ENCODE measurements around the gene MFGE8.

MFGE8 gene

DNA sequence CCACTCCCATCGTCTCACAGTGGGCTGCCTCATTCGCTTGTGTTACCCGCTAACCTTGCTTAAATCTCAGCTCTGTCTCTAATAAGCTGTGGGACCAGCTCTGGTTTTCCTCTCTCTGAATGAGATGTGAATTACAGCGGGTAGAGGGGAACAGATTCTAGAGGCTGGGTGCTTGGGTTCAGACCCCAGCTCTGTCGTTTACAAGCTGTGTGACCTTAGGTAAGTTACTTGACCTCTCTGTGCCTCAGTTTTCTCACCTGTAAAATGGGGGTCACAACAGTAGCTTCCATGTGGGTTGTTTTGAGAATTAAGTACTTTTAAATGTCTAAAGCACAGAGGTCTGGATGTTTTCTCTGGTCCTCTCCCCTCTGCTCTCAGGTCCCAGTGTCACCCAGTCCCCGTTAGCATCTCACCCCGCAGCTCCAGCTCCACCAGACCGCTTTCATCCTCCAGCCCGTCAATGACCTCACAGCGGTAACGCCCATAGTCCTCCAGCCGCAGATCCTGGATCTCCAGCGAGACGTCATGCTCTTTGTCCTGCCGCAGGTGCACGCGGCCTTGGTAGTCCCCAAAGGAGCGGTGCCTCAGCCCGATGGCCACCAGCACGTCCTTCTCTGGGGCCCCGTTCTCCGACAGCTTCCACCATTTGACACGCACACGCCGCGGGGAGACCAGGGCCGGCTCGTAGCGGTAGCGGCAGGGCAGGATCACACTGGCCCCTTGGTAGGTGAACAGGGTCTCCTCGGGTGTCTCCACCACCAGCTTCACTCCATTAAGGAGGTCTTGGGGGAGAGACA lies 32.0 kb downstream of the MFGE8 start:
- Histone ChIP-seq H3K36me3 (ENCODE audit: insufficient read depth) (no peaks in the 10 kb centered on the region), H3K4me3 (IDR thresholded peaks at IDR 0.05; ENCODE audit: insufficient read depth, low read depth, low read length) (no peak overlapping the region), H3K4me1 (ENCODE audit: low read depth, poor library complexity, severe bottlenecking) (no peaks in the 10 kb centered on the region), H3K27me3 (ENCODE audit: insufficient read depth, low read depth) (no peaks in the 10 kb centered on the region), H3K4me2 (no peak overlapping the region), H4K20me1 (ENCODE audit: insufficient read depth) (no peaks in the 10 kb centered on the region), H2AFZ (ENCODE audit: low read depth) (no peak overlapping the region), H3K27ac (no peak overlapping the region), H3K9ac (no peak overlapping the region), H3K79me2 (ENCODE audit: insufficient read depth, low read depth) (no peaks in the 10 kb centered on the region)
- TF ChIP-seq CTCF (conservative IDR thresholded peaks at IDR 0.05; ENCODE audit: low read depth, low read length): no peak

DNA sequence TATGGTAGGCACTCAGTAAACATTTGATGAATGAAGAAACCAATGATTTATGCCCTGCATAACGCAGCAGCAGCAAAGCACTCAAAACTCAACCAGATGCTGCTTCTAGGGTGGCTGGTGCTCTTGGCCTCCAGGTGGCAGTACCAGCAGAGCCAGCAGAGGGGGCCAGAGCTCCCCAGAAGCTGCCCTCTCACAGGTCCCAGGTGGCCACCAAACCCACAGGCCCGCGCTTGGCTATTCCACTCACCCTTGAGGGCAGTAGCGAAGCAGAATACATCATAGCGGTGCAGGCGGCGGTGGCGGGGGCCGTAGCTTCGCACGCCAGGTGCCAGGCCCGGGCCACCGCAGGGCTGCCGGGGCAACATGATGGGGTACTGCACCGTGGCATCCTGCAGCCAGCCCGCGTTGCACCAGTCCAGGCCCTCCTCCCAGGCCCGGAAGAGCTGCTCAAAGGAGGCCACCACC lies 34.4 kb downstream of the MFGE8 start:
- no peaks in the 10 kb centered on the region for H3K27me3 ChIP-seq (ENCODE audit: insufficient read depth, low read depth)
- TF ChIP-seq CTCF (conservative IDR thresholded peaks at IDR 0.05; ENCODE audit: low read depth, low read length): peak; percentile 85
- no peak overlapping the region for H3K4me3 ChIP-seq (IDR thresholded peaks at IDR 0.05; ENCODE audit: insufficient read depth, low read depth, low read length)
- H3K4me2 ChIP-seq: no peak overlapping the region
- H3K79me2 ChIP-seq (ENCODE audit: insufficient read depth, low read depth): no peaks in the 10 kb centered on the region
- no peaks in the 10 kb centered on the region for H4K20me1 ChIP-seq (ENCODE audit: insufficient read depth)
- H3K36me3 ChIP-seq (ENCODE audit: insufficient read depth): no peaks in the 10 kb centered on the region
- no peaks in the 10 kb centered on the region for H3K4me1 ChIP-seq (ENCODE audit: low read depth, poor library complexity, severe bottlenecking)
- no peak overlapping the region for H2AFZ ChIP-seq (ENCODE audit: low read depth)
- H3K9ac ChIP-seq: no peak overlapping the region
- H3K27ac ChIP-seq: no peak overlapping the region

DNA sequence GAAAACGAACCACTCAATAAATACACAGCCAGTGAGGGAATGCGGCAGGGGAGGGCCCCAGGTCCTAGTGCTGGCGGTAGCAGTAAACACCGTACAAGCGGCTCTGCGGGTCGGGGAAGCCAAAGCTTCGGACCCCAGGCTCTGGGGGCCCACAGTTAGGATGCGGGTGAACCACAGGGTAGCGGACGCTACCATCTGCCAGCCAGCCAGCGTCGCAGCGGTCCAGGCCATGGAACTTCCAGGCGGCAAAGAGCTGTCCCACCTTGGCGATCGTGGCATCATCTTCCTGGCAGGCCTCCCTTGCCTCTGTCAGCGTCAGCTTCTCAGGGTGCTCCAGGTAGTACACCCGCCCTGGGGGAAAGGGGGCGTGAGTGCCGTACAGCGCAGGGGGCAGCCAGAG lies 35.3 kb downstream of the MFGE8 start:
- Histone ChIP-seq H3K79me2 (ENCODE audit: insufficient read depth, low read depth) (no peaks in the 10 kb centered on the region), H3K9ac (no peak overlapping the region), H3K4me3 (IDR thresholded peaks at IDR 0.05; ENCODE audit: insufficient read depth, low read depth, low read length) (no peak overlapping the region), H3K27me3 (ENCODE audit: insufficient read depth, low read depth) (no peaks in the 10 kb centered on the region), H3K4me1 (ENCODE audit: low read depth, poor library complexity, severe bottlenecking) (no peaks in the 10 kb centered on the region), H2AFZ (ENCODE audit: low read depth) (no peak overlapping the region), H3K36me3 (ENCODE audit: insufficient read depth) (no peaks in the 10 kb centered on the region), H4K20me1 (ENCODE audit: insufficient read depth) (no peaks in the 10 kb centered on the region), H3K4me2 (no peak overlapping the region), H3K27ac (no peak overlapping the region)
- no peak for TF ChIP-seq CTCF (conservative IDR thresholded peaks at IDR 0.05; ENCODE audit: low read depth, low read length)

DNA sequence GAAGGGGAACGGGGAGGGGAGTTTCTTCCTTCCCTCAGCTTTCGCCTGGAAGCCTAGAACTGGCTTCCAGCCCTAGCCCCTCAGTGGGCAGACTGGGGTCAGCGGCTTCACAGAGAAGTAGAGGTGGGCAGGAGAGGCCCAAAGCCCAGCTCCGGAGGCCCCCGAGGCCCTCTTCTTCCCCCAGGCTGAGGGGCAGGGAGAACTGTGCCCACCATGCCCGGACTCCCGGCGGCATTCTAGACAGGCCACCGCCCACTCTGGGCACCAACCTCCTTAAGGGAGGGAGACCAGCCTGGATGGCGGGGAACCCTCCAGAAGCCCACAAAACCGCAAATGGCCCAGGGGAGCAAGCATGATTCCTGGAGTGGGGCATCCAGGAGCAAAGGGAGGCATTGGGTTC lies 35.8 kb downstream of the MFGE8 start:
- H3K4me1 ChIP-seq (ENCODE audit: low read depth, poor library complexity, severe bottlenecking): no peaks in the 10 kb centered on the region
- no peaks in the 10 kb centered on the region for H3K27me3 ChIP-seq (ENCODE audit: insufficient read depth, low read depth)
- H3K79me2 ChIP-seq (ENCODE audit: insufficient read depth, low read depth): no peaks in the 10 kb centered on the region
- H3K27ac ChIP-seq: no peak overlapping the region
- no peak for TF ChIP-seq CTCF (conservative IDR thresholded peaks at IDR 0.05; ENCODE audit: low read depth, low read length)
- H3K4me2 ChIP-seq: no peak overlapping the region
- H4K20me1 ChIP-seq (ENCODE audit: insufficient read depth): no peaks in the 10 kb centered on the region
- no peak overlapping the region for H2AFZ ChIP-seq (ENCODE audit: low read depth)
- H3K36me3 ChIP-seq (ENCODE audit: insufficient read depth): no peaks in the 10 kb centered on the region
- no peak overlapping the region for H3K9ac ChIP-seq
- no peak overlapping the region for H3K4me3 ChIP-seq (IDR thresholded peaks at IDR 0.05; ENCODE audit: insufficient read depth, low read depth, low read length)
